ENCODE results near the gene XPO6.

DNA sequence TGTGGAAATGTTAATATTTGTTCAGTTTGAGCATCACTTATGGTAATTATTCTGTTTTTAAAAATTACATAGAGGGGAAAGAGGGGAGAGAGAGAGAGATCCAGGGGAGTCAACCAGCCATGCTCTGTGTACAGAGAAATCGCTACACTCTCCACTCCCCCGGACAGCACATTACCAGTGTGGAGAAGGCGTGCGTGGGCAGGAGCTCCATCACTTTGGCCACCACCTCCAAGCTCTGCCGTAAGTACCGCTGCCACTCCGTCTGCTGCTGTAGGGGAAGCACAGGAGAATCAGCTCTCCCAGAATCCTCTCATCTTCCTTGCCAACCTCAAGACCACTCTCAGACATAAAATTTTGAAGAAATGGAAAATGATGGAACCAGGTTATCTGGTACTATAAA is 78.1 kb downstream of the XPO6 start:
- TF ChIP-seq, protein P1, sequence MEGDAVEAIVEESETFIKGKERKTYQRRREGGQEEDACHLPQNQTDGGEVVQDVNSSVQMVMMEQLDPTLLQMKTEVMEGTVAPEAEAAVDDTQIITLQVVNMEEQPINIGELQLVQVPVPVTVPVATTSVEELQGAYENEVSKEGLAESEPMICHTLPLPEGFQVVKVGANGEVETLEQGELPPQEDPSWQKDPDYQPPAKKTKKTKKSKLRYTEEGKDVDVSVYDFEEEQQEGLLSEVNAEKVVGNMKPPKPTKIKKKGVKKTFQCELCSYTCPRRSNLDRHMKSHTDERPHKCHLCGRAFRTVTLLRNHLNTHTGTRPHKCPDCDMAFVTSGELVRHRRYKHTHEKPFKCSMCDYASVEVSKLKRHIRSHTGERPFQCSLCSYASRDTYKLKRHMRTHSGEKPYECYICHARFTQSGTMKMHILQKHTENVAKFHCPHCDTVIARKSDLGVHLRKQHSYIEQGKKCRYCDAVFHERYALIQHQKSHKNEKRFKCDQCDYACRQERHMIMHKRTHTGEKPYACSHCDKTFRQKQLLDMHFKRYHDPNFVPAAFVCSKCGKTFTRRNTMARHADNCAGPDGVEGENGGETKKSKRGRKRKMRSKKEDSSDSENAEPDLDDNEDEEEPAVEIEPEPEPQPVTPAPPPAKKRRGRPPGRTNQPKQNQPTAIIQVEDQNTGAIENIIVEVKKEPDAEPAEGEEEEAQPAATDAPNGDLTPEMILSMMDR (IDR thresholded peaks at IDR 0.05; ENCODE audit: low read depth, low read length, missing input control), result no peak
- TF ChIP-seq REST (IDR thresholded peaks at IDR 0.05) (no peak), RAD21 (IDR thresholded peaks at IDR 0.05) (no peak), JUND (IDR thresholded peaks at IDR 0.05) (no peak), EGR1 (IDR thresholded peaks at IDR 0.05; ENCODE audit: low read depth in 2 of 2) (no peak), HNF4G (IDR thresholded peaks at IDR 0.05) (no peak), FOXA1 (IDR thresholded peaks at IDR 0.05) (no peak), RXRA (IDR thresholded peaks at IDR 0.05) (no peak), TAF1 (conservative IDR thresholded peaks at IDR 0.05) (no peak)
